A673 (cell line): ENCODE data around the gene MCRS1. TPM values are rescaled to one million over a fixed set of nuclear protein-coding genes. Genes with fewer than 3 reads are reported as not detected.

Experiments used
- BruUV-seq: library from RNA; stranded (reverse); fragments of 400-500 nt; replicated peaks from 2 replicates; lab custom pipeline; 2021; lab: Mats Ljungman, UMichigan
- CTCF ChIA-PET: fragments of 300-600 bp; sonication (Branson Sonifier 250); formaldehyde crosslinking; loops from one replicate; lab custom pipeline; 2022; ENCODE audit warnings: antibody characterized with exemption; lab: Charles Lee
- POLR2A ChIA-PET: fragments of 300-600 bp; sonication (Branson Sonifier 250); formaldehyde crosslinking; loops from one replicate; lab custom pipeline; 2022; ENCODE audit warnings: antibody characterized with exemption; ENCODE audit not compliant: low non-redundant PET; lab: Charles Lee
- DNase-seq: peaks from one replicate; pipeline ENCODE4 v3.0.0-alpha.2; 2015; ENCODE audit warnings: low spot score
- H3K27ac ChIP-seq: fragments of 200-600 bp; sonication (generic); 2 replicates; pipeline ENCODE4 v1.5.1; 2016; ENCODE audit warnings: mixed run types, low read depth, mild to moderate bottlenecking, mixed read lengths, antibody characterized with exemption, low read length; ENCODE audit not compliant: poor library complexity, severe bottlenecking
- H3K27me3 ChIP-seq: fragments of 200-600 bp; sonication (generic); replicated peaks from 2 replicates; pipeline ENCODE4 v1.6.1; 2017; ENCODE audit warnings: mixed run types, low read depth, mild to moderate bottlenecking, mixed read lengths, antibody characterized with exemption, low read length; ENCODE audit not compliant: insufficient read depth, poor library complexity
- H3K36me3 ChIP-seq: fragments of 200-600 bp; sonication (generic); 2 replicates; pipeline ENCODE4 v1.6.1; 2016; ENCODE audit warnings: mixed run types, mild to moderate bottlenecking, mixed read lengths, antibody characterized with exemption, low read length; ENCODE audit not compliant: insufficient read depth, poor library complexity, severe bottlenecking
- H3K4me1 ChIP-seq: fragments of 200-600 bp; sonication (generic); 2 replicates; pipeline ENCODE4 v1.6.1; 2017; ENCODE audit warnings: mixed run types, mild to moderate bottlenecking, mixed read lengths, antibody characterized with exemption, low read length; ENCODE audit not compliant: insufficient read depth, poor library complexity, severe bottlenecking
- H3K4me3 ChIP-seq: fragments of 200-600 bp; sonication (generic); 2 replicates; pipeline ENCODE4 v1.5.1; 2016; ENCODE audit warnings: low read depth, mixed run types, mild to moderate bottlenecking, mixed read lengths, low read length; ENCODE audit not compliant: poor library complexity, severe bottlenecking
- H3K9me3 ChIP-seq: fragments of 200-600 bp; sonication (generic); 2 replicates; pipeline ENCODE4 v1.6.1; 2016; ENCODE audit warnings: mixed run types, low read depth, mild to moderate bottlenecking, mixed read lengths, antibody characterized with exemption, low read length; ENCODE audit not compliant: poor library complexity, severe bottlenecking
- CTCF ChIP-seq: fragments of 300-800, 200-600 bp; sonication (generic); conservative IDR thresholded peaks from 2 replicates; pipeline ENCODE4 v1.5.1; 2017; ENCODE audit warnings: low read depth, mild to moderate bottlenecking, antibody characterized with exemption, low read length, moderate library complexity, mixed read lengths
- EZH2 ChIP-seq: fragments of 200-600 bp; sonication (generic); IDR thresholded peaks from 2 replicates; pipeline ENCODE4 v1.6.1; 2017; ENCODE audit warnings: borderline replicate concordance, low read depth, mild to moderate bottlenecking, mixed read lengths, antibody characterized with exemption, low read length; ENCODE audit not compliant: poor library complexity, severe bottlenecking
- intact Hi-C: fragments of 100-400 bp; cut with micrococcal nuclease; formaldehyde crosslinking; loops from one replicate; pipeline ENCODE4 v1.10.0; 2022; ENCODE audit not compliant: unreplicated experiment
- total RNA-seq: library from RNA; stranded (reverse); gene quantifications from 2 replicates; pipeline ENCODE4 v1.2.3, GENCODE V29; 2021

Gene MCRS1
- total RNA-seq, 1 experiment from 2014 or later = 79.6 TPM

GRCh38 chr12:49531745-49532144 is 36.2 kb downstream of the MCRS1 start:
- H3K27ac ChIP-seq = no peak overlapping the region
- H3K27me3 ChIP-seq = no peaks in the 10 kb centered on the region
- ChIA-PET POLR2A (no interaction called here), CTCF (no interaction called here)
- peaks cover 5% of the 10 kb centered on the region for H3K36me3 ChIP-seq
- TF ChIP-seq EZH2 (no peak), CTCF (no peak)
- DNase-seq = no peak
- no TSS peak for BruUV-seq
- intact Hi-C loops = no loop called here
- H3K9me3 ChIP-seq = no peaks in the 10 kb centered on the region
- H3K4me1 ChIP-seq = no peaks in the 10 kb centered on the region
- H3K4me3 ChIP-seq = no peak overlapping the region

- CTCF ChIA-PET = no interaction called here
Observed at GRCh38 chr12:49529414-49529813, 38.5 kb downstream of the MCRS1 start.

GRCh38 chr12:49527361-49528130 is 40.4 kb downstream of the MCRS1 start:
- Histone ChIP-seq H3K9me3 (no peaks in the 10 kb centered on the region), H3K4me3 (no peak overlapping the region), H3K4me1 (no peaks in the 10 kb centered on the region), H3K36me3 (peaks cover 38% of the 10 kb centered on the region), H3K27ac (no peak overlapping the region), H3K27me3 (no peaks in the 10 kb centered on the region)
- ChIA-PET CTCF (interaction anchor here (0.6 kb wide), 1 partner anchor 264 kb away, joined by 4 read pairs; no protein-coding TSS in a partner anchor), POLR2A (interaction anchor here (0.8 kb wide), 1 partner anchor 124 kb away, joined by 3 read pairs; no protein-coding TSS in a partner anchor)
- no peak for DNase-seq
- TF ChIP-seq EZH2 (no peak), CTCF (no peak)
- no TSS peak for BruUV-seq
- intact Hi-C loops = no loop called here

More at GRCh38 chr12:49529414-49529813, 38.5 kb downstream of the MCRS1 start:
- Histone ChIP-seq H3K27me3 (no peaks in the 10 kb centered on the region), H3K4me1 (no peaks in the 10 kb centered on the region), H3K36me3 (peaks cover 25% of the 10 kb centered on the region), H3K27ac (no peak overlapping the region), H3K4me3 (no peak overlapping the region), H3K9me3 (no peaks in the 10 kb centered on the region)
- BruUV-seq = no TSS peak
- POLR2A ChIA-PET = no interaction called here
- no peak for TF ChIP-seq CTCF
- no peak for TF ChIP-seq EZH2
- intact Hi-C loops = no loop called here
- DNase-seq = no peak
